Measurements from ENCODE around the gene SH3RF3.
"Not testable (repeated sequence)": the region's sequence is repeated elsewhere in the genome, so short reads cannot be mapped to it uniquely, and the experiment has no call there.

SH3RF3 gene
- total RNA-seq, result 1.6 to 80.0 (median 22.4) reads per million in 18 experiments

- DNase-seq, result peak; percentile 74 to 84
These were observed at the start of gene SH3RF3 for GRCh38 chr2:109128616-109129355. SH3RF3 (plus strand) TSS chr2:109129205.

- no peak for DNase-seq
These were observed 49.4 kb upstream of the SH3RF3 start for GRCh38 chr2:109079590-109079989.

GRCh38 chr2:109080109-109080508 is 48.9 kb upstream of the SH3RF3 start:
- DNase-seq, result no peak

- no peak for DNase-seq
These were observed 48.2 kb upstream of the SH3RF3 start for GRCh38 chr2:109080757-109081156.

- DNase-seq, result no peak
These were observed 47.6 kb upstream of the SH3RF3 start for GRCh38 chr2:109081374-109081773.

- no peak for DNase-seq
These were observed 45.2 kb upstream of the SH3RF3 start for GRCh38 chr2:109083771-109084170.

GRCh38 chr2:109084341-109084740 is 44.7 kb upstream of the SH3RF3 start:
- DNase-seq, result no peak

GRCh38 chr2:109085912-109086742 is 42.9 kb upstream of the SH3RF3 start:
- DNase-seq, result no peak

GRCh38 chr2:109086743-109087020 is 42.3 kb upstream of the SH3RF3 start:
- DNase-seq, result no peak

- DNase-seq, result no peak
These were observed 41.8 kb upstream of the SH3RF3 start for GRCh38 chr2:109087055-109087663.

- DNase-seq, result no peak
These were observed 39.3 kb upstream of the SH3RF3 start for GRCh38 chr2:109089602-109090300.

GRCh38 chr2:109091526-109091925 is 37.5 kb upstream of the SH3RF3 start:
- DNase-seq, result no peak

- no peak for DNase-seq
These were observed 34.9 kb upstream of the SH3RF3 start for GRCh38 chr2:109094144-109094543.

- no peak for DNase-seq
These were observed 30.6 kb upstream of the SH3RF3 start for GRCh38 chr2:109098251-109098920.

GRCh38 chr2:109098921-109099273 is 30.1 kb upstream of the SH3RF3 start:
- no peak for DNase-seq

- DNase-seq, result no peak
These were observed 26.3 kb upstream of the SH3RF3 start for GRCh38 chr2:109102588-109103233.

GRCh38 chr2:109105113-109105512 is 23.9 kb upstream of the SH3RF3 start:
- DNase-seq, result no peak

- DNase-seq, result no peak
These were observed 20.3 kb upstream of the SH3RF3 start for GRCh38 chr2:109108740-109109139.

- DNase-seq, result no peak
These were observed 19.7 kb upstream of the SH3RF3 start for GRCh38 chr2:109109342-109109741.

- DNase-seq, result no peak
These were observed 18.8 kb upstream of the SH3RF3 start for GRCh38 chr2:109110170-109110569.

- DNase-seq, result not testable (repeated sequence)
These were observed 11.8 kb upstream of the SH3RF3 start for GRCh38 chr2:109117181-109117580.

- no peak for DNase-seq
These were observed 11.2 kb upstream of the SH3RF3 start for GRCh38 chr2:109117780-109118179.

Data from inflammatory macrophage (primary cell).